Cardiac muscle cell (in vitro differentiated cells and primary cell): ENCODE measurements around the gene RPS6KA6. TPM values are rescaled to one million over a fixed set of nuclear protein-coding genes. Genes with fewer than 3 reads are reported as not detected.

Experiments used
- DNase-seq, 2 donors: peaks; one replicate each; pipeline versions ENCODE4 v3.0.0 to v3.0.0-alpha.2; 2010 to 2017; ENCODE audit warnings: low read depth in 1 of 2, low spot score in 1 of 2
- H3K27ac ChIP-seq: fragments of 200-600 bp; sonication (generic); 2 replicates; pipeline ENCODE4 v1.5.1; 2016
- H3K27me3 ChIP-seq: fragments of 200-600 bp; sonication (generic); 2 replicates; pipeline ENCODE4 v1.6.0; 2016; ENCODE audit warnings: control low read depth
- H3K36me3 ChIP-seq: fragments of 200-600 bp; sonication (generic); 2 replicates; pipeline ENCODE4 v1.5.1; 2016; ENCODE audit warnings: control low read depth
- H3K4me1 ChIP-seq: fragments of 200-600 bp; sonication (generic); 2 replicates; pipeline ENCODE4 v1.8.1; 2017; ENCODE audit warnings: low read depth, mild to moderate bottlenecking, mixed run types
- H3K4me3 ChIP-seq: fragments of 200-600 bp; sonication (generic); 2 replicates; pipeline ENCODE4 v1.5.1; 2016; ENCODE audit warnings: mild to moderate bottlenecking
- H3K9me3 ChIP-seq: fragments of 200-600 bp; sonication (generic); 2 replicates; pipeline ENCODE4 v1.5.1; 2017; ENCODE audit warnings: low read depth, mild to moderate bottlenecking, control low read depth
- CTCF ChIP-seq: IDR thresholded peaks from 2 replicates; pipeline ENCODE4 v1.5.1; 2012; ENCODE audit warnings: low read depth, mild to moderate bottlenecking, low read length
- polyA plus RNA-seq: library from polyadenylated mRNA; unstranded; fragments of >200 nt; fragmentation: Nextera tagmentation; extraction: Ambion mirVana; gene quantifications from 2 replicates; pipeline ENCODE4 v1.2.1, GENCODE V29; 2016
- total RNA-seq: library from RNA; depleted of rRNA; stranded (reverse); fragments of >200 nt; gene quantifications from 2 replicates; pipeline ENCODE4 v1.2.3, GENCODE V29; 2016

RPS6KA6 gene
- total and polyA plus RNA-seq, 2 experiments from 2014 or later: 1.4 to 3.3 TPM

DNA sequence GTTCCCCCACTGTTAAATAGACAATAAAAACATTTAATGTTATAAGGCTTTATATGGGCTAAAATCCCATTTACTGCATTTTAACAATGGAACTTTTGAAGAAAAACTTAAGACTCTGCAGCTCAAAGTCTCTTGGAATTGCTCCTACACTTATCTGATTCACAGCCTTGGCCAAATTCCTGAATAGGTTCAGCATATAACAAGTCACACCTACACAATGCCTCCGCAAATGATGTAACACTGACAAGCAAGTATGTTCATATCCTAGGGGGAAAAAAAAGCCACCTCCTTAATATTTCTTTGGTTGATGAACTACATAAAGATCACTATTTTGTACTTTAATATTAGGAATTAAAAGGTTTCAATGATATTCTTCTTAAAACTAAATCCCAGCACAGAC, 34.5 kb downstream of the RPS6KA6 start:
- Histone ChIP-seq H3K36me3 (no peaks in the 10 kb centered on the region), H3K4me3 (no peak overlapping the region), H3K27me3 (no peaks in the 10 kb centered on the region), H3K4me1 (no peaks in the 10 kb centered on the region), H3K27ac (no peak overlapping the region), H3K9me3 (no peaks in the 10 kb centered on the region)
- no peak for TF ChIP-seq CTCF
- peak in 1 of 2 donors; percentile 13 for DNase-seq

DNA sequence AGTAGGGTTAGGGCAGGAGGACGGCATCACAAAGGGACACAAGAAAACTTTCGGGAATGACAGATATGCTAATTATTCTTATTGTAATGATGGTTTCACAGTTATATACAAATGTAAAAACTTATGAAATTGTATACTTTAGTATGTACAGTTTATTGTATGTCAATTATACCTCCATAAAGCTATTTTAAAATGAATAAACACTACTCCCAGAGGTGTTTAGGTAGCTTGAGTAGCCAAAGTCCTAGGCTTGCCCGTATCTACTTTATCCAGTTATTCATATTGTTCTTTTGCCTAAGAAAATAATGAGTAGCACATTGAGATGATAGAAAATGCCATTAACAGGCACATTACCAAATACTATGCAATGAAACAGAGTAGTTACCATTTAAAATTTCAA, 43.0 kb downstream of the RPS6KA6 start:
- DNase-seq: no peak
- H3K4me3 ChIP-seq: no peak overlapping the region
- no peaks in the 10 kb centered on the region for H3K9me3 ChIP-seq
- H3K4me1 ChIP-seq: no peaks in the 10 kb centered on the region
- H3K36me3 ChIP-seq: no peaks in the 10 kb centered on the region
- H3K27ac ChIP-seq: no peak overlapping the region
- no peak for TF ChIP-seq CTCF
- no peaks in the 10 kb centered on the region for H3K27me3 ChIP-seq

- H3K4me3 ChIP-seq: no peak overlapping the region
- H3K9me3 ChIP-seq: no peaks in the 10 kb centered on the region
- TF ChIP-seq CTCF: no peak
- no peaks in the 10 kb centered on the region for H3K27me3 ChIP-seq
- no peaks in the 10 kb centered on the region for H3K36me3 ChIP-seq
- H3K27ac ChIP-seq: no peak overlapping the region
- no peak for DNase-seq
- H3K4me1 ChIP-seq: no peaks in the 10 kb centered on the region
Measured at GRCh38 chrX:84144281-84144680, 43.7 kb downstream of the RPS6KA6 start.

DNA sequence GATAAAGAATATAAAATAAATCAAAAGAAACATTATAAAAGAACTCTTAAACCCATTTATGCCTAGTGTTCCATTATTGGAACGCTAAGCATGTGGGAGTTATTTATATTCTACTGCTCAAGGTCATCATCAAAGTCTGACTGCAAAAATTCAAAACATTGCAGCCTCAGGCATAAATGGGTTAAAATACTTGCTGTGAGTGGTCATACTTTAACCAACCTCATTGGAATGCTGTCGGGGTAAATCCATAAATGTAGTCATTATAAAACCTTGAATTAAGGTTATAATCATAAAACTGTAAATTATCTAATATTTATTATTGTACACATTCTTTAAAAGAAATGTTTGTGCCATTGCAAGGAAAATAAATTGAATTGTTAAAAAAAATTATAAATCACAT, 55.0 kb downstream of the RPS6KA6 start:
- H3K36me3 ChIP-seq: no peaks in the 10 kb centered on the region
- no peak for DNase-seq
- H3K27ac ChIP-seq: no peak overlapping the region
- H3K4me1 ChIP-seq: no peaks in the 10 kb centered on the region
- no peak overlapping the region for H3K4me3 ChIP-seq
- no peak for TF ChIP-seq CTCF
- no peaks in the 10 kb centered on the region for H3K9me3 ChIP-seq
- H3K27me3 ChIP-seq: no peaks in the 10 kb centered on the region

DNA sequence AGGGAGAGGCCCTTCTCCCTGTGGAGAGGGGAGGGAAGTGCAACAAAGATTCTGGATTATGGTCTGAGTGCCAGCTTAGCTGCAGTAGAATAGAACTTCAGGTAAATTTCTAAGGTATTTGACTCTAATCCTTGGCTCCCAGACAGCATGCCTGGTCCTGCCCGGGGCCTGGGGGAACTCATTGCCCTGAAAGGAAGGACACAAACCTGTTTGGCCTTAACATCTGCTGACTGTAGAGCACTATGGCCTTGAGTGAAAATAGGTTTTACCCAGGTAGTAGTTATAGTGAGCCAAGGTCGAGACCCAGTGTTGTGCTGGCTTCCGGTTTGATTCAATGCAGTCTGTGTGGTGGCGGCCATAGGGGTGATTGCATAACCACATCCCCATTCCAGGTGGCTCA, 64.4 kb downstream of the RPS6KA6 start:
- Histone ChIP-seq H3K27me3 (no peaks in the 10 kb centered on the region), H3K9me3 (no peaks in the 10 kb centered on the region), H3K36me3 (no peaks in the 10 kb centered on the region), H3K4me3 (no peak overlapping the region), H3K4me1 (no peaks in the 10 kb centered on the region), H3K27ac (no peak overlapping the region)
- DNase-seq: no peak
- no peak for TF ChIP-seq CTCF

DNA sequence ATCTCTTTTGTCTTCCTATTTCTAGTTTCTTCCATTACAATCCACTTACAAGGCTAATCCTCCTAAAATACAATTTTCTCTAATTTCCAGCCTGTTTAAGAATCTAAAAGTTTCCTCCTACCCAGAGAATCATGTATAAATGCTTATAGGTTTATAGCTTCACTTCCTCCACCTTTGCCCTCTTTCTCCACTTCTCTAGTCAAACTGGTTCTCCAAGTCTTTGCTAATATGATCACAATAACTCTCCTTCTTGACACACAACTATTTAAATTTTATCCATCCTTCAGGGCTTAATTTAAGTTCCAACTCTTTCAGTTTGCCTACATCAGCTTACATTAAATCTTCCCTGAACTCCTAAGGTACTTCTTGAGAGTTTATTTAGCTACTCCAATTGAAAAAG, 69.2 kb downstream of the RPS6KA6 start:
- H3K36me3 ChIP-seq: no peaks in the 10 kb centered on the region
- no peak overlapping the region for H3K4me3 ChIP-seq
- H3K27ac ChIP-seq: no peak overlapping the region
- no peaks in the 10 kb centered on the region for H3K27me3 ChIP-seq
- TF ChIP-seq CTCF: no peak
- H3K4me1 ChIP-seq: no peaks in the 10 kb centered on the region
- H3K9me3 ChIP-seq: no peaks in the 10 kb centered on the region
- no peak for DNase-seq
